GM19099 (cell line): ENCODE results near the gene RRP1B.

Experiments used
- POLR2A ChIP-seq: IDR thresholded peaks from 3 replicates; pipeline ENCODE4 v1.6.1; 2011; ENCODE audit warnings: low read depth; ENCODE audit not compliant: insufficient read length; ENCODE audit errors: extremely low read depth

RRP1B gene

DNA sequence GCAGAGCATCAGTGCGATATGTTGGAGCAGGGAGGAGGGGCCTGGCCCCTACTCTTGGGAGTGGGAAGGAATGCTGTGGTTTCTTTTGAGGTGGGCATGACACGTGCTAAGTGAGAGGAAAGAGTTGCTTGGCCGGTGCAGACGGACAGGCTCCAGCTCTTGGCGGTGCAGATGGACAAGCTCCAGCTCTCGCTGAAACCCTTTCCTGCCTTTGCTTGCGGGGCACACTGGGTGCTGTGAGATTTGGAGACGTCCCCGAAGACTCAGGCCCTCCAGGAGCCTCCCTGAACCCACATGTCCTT is 75.5 kb downstream of the RRP1B start:
- TF ChIP-seq POLR2A, result no peak

DNA sequence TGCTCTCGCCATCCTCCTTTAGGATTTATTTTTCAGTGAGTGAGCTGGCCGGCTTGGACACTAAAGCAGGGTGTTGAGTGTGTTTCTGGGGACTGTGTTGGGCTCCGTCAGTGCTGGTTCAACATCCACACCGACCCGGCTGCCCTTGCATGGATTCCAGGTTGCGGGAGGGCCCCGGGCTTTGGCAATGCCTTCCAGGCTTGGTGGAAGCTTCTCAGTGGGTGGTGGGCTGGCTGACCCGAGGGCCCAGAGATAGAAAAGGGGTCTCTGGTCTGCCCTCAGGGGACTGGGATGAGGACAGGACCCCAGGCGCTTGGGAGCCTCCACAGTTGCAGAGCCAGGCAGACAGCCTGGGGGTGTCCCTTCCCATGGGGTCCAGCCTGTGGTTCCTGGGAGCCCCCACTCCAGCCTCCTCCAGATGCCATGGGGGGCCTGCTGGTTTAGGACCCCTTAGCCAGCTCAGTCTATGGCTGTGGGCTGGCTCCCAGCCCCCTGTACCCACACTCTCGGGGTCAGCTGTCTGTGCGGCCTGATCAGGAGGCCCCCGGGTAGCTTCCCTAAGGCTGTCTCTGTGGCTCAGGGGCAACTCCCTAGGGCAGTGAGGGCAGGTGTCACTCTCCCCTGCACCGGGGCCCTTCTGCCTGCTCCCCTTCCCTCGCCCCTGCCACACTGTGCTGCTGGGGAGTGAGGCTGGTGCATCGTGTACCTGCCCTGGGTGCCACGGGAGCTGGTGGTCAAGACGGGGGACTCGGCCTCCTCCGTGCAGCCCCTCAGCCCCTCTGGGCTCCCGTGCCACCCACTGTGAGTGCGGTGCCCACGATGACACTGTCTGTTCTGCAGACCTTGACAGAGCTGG is 76.1 kb downstream of the RRP1B start:
- no peak for TF ChIP-seq POLR2A

DNA sequence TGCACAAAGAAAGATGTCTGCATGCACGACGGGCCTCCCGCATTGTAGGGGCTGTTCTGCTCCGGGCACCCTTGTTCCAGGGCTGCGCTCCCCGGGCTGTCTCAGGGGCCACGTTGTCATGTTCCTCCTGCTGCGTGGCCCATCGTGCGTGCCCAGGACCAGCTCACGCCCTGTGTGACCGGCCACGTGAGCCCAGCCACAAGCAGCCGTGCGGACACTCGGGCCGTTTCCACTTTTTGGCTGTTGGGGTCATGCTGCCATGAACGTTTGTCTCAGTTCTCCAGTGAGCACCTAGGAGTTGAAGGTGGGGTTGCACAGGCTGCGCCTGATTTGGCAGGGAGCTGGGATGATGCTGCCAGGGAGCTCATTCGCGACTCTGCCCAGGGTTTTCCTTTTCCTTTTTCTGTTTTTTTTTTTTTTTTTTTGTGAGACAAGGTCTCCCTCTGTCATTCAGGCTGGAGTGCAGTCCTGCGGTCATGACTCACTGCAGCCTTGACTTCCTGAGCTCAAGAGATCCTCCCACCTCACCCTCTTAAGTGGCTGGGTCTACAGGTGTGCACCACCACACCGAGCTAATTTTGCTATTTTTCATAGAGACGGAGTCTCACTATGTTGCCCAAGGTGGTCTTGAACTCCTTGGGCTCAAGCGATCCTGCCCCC is 77.0 kb downstream of the RRP1B start:
- TF ChIP-seq POLR2A, result no peak

DNA sequence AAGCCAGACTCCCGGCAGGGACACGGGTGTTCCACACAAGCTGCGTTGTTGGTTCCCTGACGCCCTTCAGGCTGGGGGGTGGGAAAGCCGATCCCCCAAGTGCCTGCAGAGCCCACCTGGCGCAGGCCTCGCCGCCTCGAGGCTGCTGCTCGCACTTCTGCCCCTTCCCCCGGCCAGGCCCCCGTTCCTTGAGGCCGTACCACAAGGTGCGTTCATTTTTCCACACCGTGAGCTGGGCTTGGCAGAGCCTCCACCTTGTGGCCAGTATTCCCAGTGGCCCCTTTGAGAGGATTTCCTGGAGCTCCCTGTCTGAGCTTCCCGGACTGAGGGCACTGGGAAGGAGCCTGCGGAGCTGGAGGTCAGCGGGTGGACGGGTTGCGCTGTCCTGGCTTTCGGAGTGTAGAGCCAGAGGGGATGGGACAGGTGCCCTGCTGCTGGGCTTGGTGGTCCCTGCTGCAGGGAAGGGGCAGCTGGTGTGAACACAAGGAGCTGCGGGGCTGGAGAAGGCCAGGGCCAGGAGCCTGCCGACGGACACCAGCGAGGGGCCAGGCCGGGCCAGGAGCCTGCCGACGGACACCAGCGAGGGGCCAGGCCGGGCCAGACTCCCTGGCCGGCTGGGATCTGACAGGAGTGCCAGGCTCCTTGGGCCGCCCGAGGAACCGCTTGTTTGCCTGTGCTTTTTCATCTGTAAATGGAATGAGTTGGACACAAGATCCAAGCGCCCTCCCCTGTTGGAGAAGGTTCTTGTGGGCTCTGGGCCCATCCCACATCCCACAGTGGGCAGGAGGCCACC is 78.0 kb downstream of the RRP1B start:
- no peak for TF ChIP-seq POLR2A

DNA sequence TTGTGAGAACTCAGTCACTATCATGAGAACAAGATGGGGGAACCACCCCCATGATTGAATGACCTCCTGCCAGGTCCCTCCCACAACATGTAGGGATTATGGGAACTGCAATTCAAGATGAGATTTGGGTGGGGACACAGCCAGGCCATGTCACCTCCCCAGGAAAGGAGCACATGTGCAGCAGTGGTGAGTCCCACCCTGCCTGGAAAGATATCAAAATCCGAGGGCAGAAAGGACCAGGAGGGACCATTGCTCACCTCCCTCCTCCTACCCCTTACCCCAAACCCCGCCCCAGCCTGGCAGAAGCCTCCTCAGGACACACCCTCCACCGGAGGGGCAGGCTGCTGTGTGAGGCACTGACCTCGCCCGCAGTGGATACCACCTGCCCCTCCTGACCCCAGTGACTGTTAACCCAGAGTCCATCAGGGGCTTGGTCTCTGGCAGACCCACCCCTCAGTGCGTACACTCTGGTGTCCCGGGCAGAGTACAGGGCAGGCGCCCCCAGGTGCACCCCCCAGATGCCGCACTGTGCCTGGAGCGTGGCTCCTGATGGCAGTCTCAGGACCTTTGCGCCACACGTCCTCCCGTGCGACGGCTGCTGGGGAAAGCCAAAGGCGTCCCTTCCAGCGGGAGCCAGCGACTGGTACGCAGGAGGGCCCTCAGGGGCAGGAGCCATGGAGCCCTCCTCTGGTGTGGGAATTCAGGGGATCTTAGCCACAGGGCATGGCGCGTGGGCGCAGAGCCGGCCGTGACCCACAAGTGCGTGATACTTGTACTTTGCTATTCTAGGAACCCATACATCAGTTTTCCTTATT is 80.5 kb downstream of the RRP1B start:
- no peak for TF ChIP-seq POLR2A

DNA sequence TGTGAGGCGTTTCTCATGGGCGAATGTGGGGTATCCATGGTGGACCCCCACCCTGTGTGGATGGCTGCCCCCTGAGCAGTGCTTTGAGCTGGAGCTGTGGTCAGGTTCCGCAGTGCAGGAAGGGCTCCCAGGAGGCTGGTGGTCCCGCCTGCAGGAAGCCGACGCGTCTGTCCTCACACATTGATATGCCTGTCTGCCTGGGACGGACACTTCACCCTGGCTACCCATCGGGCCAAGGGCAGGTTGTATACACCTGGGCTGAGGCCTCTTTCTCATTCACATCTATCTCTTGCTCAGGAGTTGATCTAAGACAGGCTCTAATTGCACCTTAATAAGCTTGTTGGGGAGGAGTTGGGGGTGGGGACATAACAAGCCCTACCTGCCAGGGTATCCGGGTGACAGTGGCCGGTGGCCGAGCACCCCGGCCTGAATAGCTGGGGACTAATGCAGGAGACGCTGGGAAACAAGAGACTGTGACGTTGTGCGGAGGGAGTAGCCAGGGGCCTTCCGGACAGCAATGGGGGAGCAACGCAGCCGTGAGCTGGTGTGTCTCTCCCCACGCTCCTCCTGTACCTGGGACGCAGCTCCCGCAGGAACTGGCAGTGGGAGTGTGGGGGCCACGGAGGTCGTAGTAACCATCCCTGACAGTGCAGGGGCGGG is 81.3 kb downstream of the RRP1B start:
- no peak for TF ChIP-seq POLR2A

DNA sequence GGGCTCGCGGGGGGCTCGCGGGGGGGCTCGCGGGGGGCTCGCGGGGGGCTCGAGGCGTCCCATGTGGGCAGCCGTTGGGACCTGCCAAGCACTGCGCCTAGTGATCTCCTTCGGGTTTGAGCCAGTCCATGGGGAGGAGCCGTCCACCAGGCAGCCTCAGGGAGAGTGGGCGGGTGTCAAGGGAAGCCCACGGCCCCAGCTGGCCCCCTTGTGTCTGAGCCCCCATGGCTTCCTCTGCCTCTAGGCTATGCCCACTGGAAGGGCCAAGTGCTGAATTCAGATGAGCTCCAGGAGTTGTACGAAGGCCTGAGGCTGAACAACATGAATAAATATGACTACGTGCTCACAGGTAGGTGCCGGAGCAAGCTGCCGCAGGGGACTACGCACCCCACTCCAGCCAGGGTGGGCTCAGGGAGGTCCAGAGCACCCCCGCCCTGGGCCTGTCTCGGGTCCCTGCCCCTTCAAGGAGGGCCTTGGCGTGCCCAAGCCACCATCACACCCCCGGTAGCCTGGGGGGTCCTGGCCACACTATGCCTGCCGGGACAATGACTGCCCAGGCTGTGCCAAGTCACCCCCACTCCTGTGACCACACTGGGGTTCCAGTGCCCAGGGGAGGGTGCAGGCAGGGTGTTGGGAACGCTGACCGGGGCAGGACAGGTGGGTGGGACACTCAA is 82.2 kb downstream of the RRP1B start:
- TF ChIP-seq POLR2A, result no peak

DNA sequence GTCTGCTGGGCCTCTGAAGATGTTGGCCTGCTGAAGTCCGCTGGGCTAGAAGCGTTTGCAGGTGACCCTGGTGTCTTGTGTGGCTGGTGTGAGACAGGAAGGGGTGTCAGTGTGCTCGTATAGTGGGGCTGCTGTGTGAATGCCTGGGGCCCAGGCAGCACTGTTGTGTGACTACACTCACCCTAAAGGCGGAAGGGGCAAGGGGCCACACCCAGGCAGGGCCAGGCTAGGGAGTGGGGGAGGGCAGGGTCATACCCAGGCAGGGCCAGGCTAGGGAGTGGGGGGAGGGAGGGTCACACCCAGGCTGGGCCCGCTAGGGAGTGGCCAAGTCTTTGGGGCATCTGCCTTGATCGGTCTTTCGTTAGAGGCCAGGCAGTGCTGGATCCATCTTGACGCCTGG is 84.6 kb downstream of the RRP1B start:
- no peak for TF ChIP-seq POLR2A

DNA sequence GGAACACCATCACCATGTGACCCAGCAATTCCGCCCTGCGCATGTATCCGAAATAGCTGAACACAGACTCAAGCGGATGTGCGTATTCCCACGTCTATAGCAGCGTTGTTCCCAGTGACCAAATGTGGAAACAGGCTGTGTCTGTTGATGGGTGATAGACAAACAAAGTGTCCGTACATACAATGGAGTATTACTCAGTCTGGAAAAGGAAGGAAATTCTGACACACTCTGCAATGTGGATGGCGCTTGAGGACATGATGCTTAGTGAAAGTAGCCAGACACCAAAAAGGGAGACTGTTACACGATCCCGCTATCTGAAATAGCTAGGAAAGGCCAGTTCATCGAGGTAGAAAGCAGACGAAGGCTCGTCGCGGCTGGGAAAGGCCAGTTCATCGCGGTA is 85.4 kb downstream of the RRP1B start:
- no peak for TF ChIP-seq POLR2A
